HG03175 (cell line): ENCODE results near the gene FGFBP2.

ENCODE experiments used
- ATAC-seq: cut with Tn5 transposase; IDR thresholded peaks from one replicate; pipeline ENCODE4 v1.9.1; 2021; ENCODE audit warnings: mild to moderate bottlenecking, moderate library complexity; ENCODE audit not compliant: unreplicated experiment

Gene FGFBP2

GRCh38 chr4:15963001-15963451, at the start of gene FGFBP2:
TSS of gene FGFBP2 (minus strand) at chr4:15963175. CDS start at chr4:15963129, 46 bp downstream.
- ATAC-seq, result peak; percentile 31

- ATAC-seq, result no peak
Measured at GRCh38 chr4:16011173-16011572, 48.2 kb upstream of the FGFBP2 start.

- ATAC-seq, result no peak
Measured at GRCh38 chr4:16009153-16009552, 46.2 kb upstream of the FGFBP2 start.

- ATAC-seq, result no peak
Measured at GRCh38 chr4:16007471-16008095, 44.6 kb upstream of the FGFBP2 start.

- no peak for ATAC-seq
Measured at GRCh38 chr4:16006771-16007446, 43.9 kb upstream of the FGFBP2 start.

GRCh38 chr4:16005676-16006075, 42.7 kb upstream of the FGFBP2 start:
- no peak for ATAC-seq

- ATAC-seq, result peak; percentile 94
Measured at GRCh38 chr4:16001484-16001858, 38.5 kb upstream of the FGFBP2 start.

GRCh38 chr4:16000708-16001483, 37.9 kb upstream of the FGFBP2 start:
- peak; percentile 18 for ATAC-seq

- peak; percentile 40 for ATAC-seq
Measured at GRCh38 chr4:15996773-15997172, 33.8 kb upstream of the FGFBP2 start.

GRCh38 chr4:15995826-15996225, 32.9 kb upstream of the FGFBP2 start:
- ATAC-seq, result no peak

GRCh38 chr4:15992167-15992485, 29.2 kb upstream of the FGFBP2 start:
- no peak for ATAC-seq

GRCh38 chr4:15990570-15991285, 27.8 kb upstream of the FGFBP2 start:
- ATAC-seq, result no peak

- ATAC-seq, result no peak
Measured at GRCh38 chr4:15989424-15989823, 26.4 kb upstream of the FGFBP2 start.

GRCh38 chr4:15988222-15988621, 25.2 kb upstream of the FGFBP2 start:
- no peak for ATAC-seq

- no peak for ATAC-seq
Measured at GRCh38 chr4:15986907-15987306, 23.9 kb upstream of the FGFBP2 start.

GRCh38 chr4:15983610-15984009, 20.6 kb upstream of the FGFBP2 start:
- ATAC-seq, result no peak

- no peak for ATAC-seq
Measured at GRCh38 chr4:15982842-15983524, 20.0 kb upstream of the FGFBP2 start.

GRCh38 chr4:15976456-15977447, 13.8 kb upstream of the FGFBP2 start:
- ATAC-seq, result no peak

- no peak for ATAC-seq
Measured at GRCh38 chr4:15971068-15971801, 8.3 kb upstream of the FGFBP2 start.
